HEK293T (cell line): Measurements from ENCODE around the gene DYNC2LI1.

ENCODE experiments used
- CTCF ChIA-PET: fragments of 350-600 bp; formaldehyde crosslinking; extraction: SDS; loops from one replicate; lab custom pipeline; 2021; ENCODE audit warnings: antibody characterized with exemption, inconsistent platforms; lab: Yijun Ruan, JAX
- POLR2A ChIA-PET: fragments of 350-600 bp; formaldehyde crosslinking; extraction: SDS; loops from one replicate; lab custom pipeline; 2020; ENCODE audit warnings: antibody characterized with exemption, inconsistent platforms; lab: Yijun Ruan, JAX
- DNase-seq: peaks from one replicate; pipeline ENCODE4 v3.0.0; 2012; ENCODE audit warnings: mixed read lengths; ENCODE audit errors: extremely low spot score
- ARNT ChIP-seq: fragments of 450-650 bp; IDR thresholded peaks from 2 replicates; pipeline ENCODE4 v1.6.1; 2017; ENCODE audit warnings: mild to moderate bottlenecking
- BHLHE40 ChIP-seq: fragments of 450-650 bp; IDR thresholded peaks from 2 replicates; pipeline ENCODE4 v1.6.1; 2016; ENCODE audit warnings: mild to moderate bottlenecking, moderate library complexity, borderline replicate concordance
- CTBP1 ChIP-seq: fragments of 450-650 bp; IDR thresholded peaks from 2 replicates; pipeline ENCODE4 v1.6.1; 2016; ENCODE audit warnings: borderline replicate concordance
- ELF4 ChIP-seq: fragments of 450-650 bp; IDR thresholded peaks from 2 replicates; pipeline ENCODE4 v1.6.1; 2017; ENCODE audit warnings: antibody characterized with exemption
- FOXA1 ChIP-seq: fragments of 450-650 bp; IDR thresholded peaks from 2 replicates; pipeline ENCODE4 v1.6.1; 2016; ENCODE audit warnings: mild to moderate bottlenecking
- FOXK2 ChIP-seq: fragments of 450-650 bp; IDR thresholded peaks from 2 replicates; pipeline ENCODE4 v1.6.1; 2016; ENCODE audit warnings: mild to moderate bottlenecking
- FOXM1 ChIP-seq: fragments of 450-650 bp; IDR thresholded peaks from 2 replicates; pipeline ENCODE4 v1.6.1; 2017; ENCODE audit warnings: mild to moderate bottlenecking, borderline replicate concordance
- HDGF ChIP-seq: fragments of 450-650 bp; IDR thresholded peaks from 2 replicates; pipeline ENCODE4 v1.6.1; 2017; ENCODE audit warnings: antibody characterized with exemption, borderline replicate concordance
- L3MBTL2 ChIP-seq: fragments of 450-650 bp; conservative IDR thresholded peaks from 2 replicates; pipeline ENCODE4 v1.6.1; 2016; ENCODE audit warnings: mild to moderate bottlenecking
- LEF1 ChIP-seq: fragments of 450-650 bp; IDR thresholded peaks from 2 replicates; pipeline ENCODE4 v1.6.1; 2017; ENCODE audit warnings: mild to moderate bottlenecking, borderline replicate concordance
- NFRKB ChIP-seq: fragments of 450-650 bp; IDR thresholded peaks from 2 replicates; pipeline ENCODE4 v1.6.1; 2016; ENCODE audit warnings: mild to moderate bottlenecking, moderate library complexity
- PKNOX1 ChIP-seq: fragments of 450-650 bp; IDR thresholded peaks from 2 replicates; pipeline ENCODE4 v1.6.1; 2016
- SP1 ChIP-seq: fragments of 450-650 bp; IDR thresholded peaks from 2 replicates; pipeline ENCODE4 v1.6.1; 2017
- SUZ12 ChIP-seq: fragments of 450-650 bp; IDR thresholded peaks from 2 replicates; pipeline ENCODE4 v1.6.1; 2016; ENCODE audit warnings: mild to moderate bottlenecking
- TARDBP ChIP-seq: fragments of 450-650 bp; IDR thresholded peaks from 2 replicates; pipeline ENCODE4 v1.6.1; 2016
- ZNF384 ChIP-seq: fragments of 450-650 bp; IDR thresholded peaks from 2 replicates; pipeline ENCODE4 v1.6.1; 2016

DYNC2LI1 gene

GRCh38 chr2:43729491-43730174, 44.2 kb upstream of the DYNC2LI1 start:
- POLR2A ChIA-PET = no interaction called here
- CTCF ChIA-PET = interaction anchor here (0.7 kb wide), 1 partner anchor 11 kb away, joined by 4 read pairs; no protein-coding TSS in a partner anchor
- DNase-seq = no peak
- no peak for TF ChIP-seq FOXM1
- TF ChIP-seq ELF4 = no peak
- no peak for TF ChIP-seq SP1
- TF ChIP-seq LEF1 = no peak
- TF ChIP-seq HDGF = no peak
- no peak for TF ChIP-seq NFRKB
- no peak for TF ChIP-seq BHLHE40
- TF ChIP-seq PKNOX1 = no peak
- no peak for TF ChIP-seq FOXA1
- no peak for TF ChIP-seq CTBP1
- TF ChIP-seq L3MBTL2 = no peak
- TF ChIP-seq SUZ12 = no peak
- no peak for TF ChIP-seq ARNT
- TF ChIP-seq TARDBP = no peak
- no peak for TF ChIP-seq FOXK2

- TF ChIP-seq ARNT = no peak
- no peak for TF ChIP-seq SUZ12
- TF ChIP-seq ELF4 = no peak
- no peak for TF ChIP-seq PKNOX1
- TF ChIP-seq BHLHE40 = no peak
- TF ChIP-seq L3MBTL2 = no peak
- TF ChIP-seq SP1 = no peak
- TF ChIP-seq TARDBP = no peak
- TF ChIP-seq FOXM1 = no peak
- TF ChIP-seq LEF1 = no peak
- no peak for TF ChIP-seq HDGF
- TF ChIP-seq ZNF384 = no peak
- no peak for TF ChIP-seq NFRKB
- no peak for TF ChIP-seq CTBP1
- TF ChIP-seq FOXA1 = no peak
- no peak for TF ChIP-seq FOXK2
- ChIA-PET CTCF (no interaction called here), POLR2A (no interaction called here)
- DNase-seq = no peak
These were observed 42.6 kb upstream of the DYNC2LI1 start for GRCh38 chr2:43731211-43731610.

GRCh38 chr2:43736637-43737036, 37.2 kb upstream of the DYNC2LI1 start:
- CTCF ChIA-PET = interaction anchor here (1.3 kb wide), 1 partner anchor 11 kb away, joined by 4 read pairs; no protein-coding TSS in a partner anchor
- POLR2A ChIA-PET = no interaction called here
- TF ChIP-seq TARDBP (no peak), NFRKB (no peak), FOXK2 (no peak), BHLHE40 (no peak), L3MBTL2 (no peak), FOXM1 (no peak), ARNT (no peak), FOXA1 (no peak)
- no peak for DNase-seq

GRCh38 chr2:43737097-43737854, 36.6 kb upstream of the DYNC2LI1 start:
- TF ChIP-seq SP1 = no peak
- TF ChIP-seq SUZ12 = no peak
- no peak for TF ChIP-seq FOXM1
- no peak for TF ChIP-seq BHLHE40
- TF ChIP-seq LEF1 = no peak
- TF ChIP-seq ZNF384 = no peak
- TF ChIP-seq ELF4 = no peak
- no peak for TF ChIP-seq HDGF
- TF ChIP-seq NFRKB = no peak
- no peak for TF ChIP-seq FOXA1
- TF ChIP-seq PKNOX1 = no peak
- POLR2A ChIA-PET = no interaction called here
- DNase-seq = no peak
- CTCF ChIA-PET = interaction anchor here (1.3 kb wide), 1 partner anchor 12 kb away, joined by 4 read pairs; no protein-coding TSS in a partner anchor

- POLR2A ChIA-PET = no interaction called here
- CTCF ChIA-PET = interaction anchor here (1.3 kb wide), 1 partner anchor 13 kb away, joined by 4 read pairs; no protein-coding TSS in a partner anchor
- no peak for TF ChIP-seq SP1
- no peak for TF ChIP-seq PKNOX1
- no peak for TF ChIP-seq LEF1
- TF ChIP-seq SUZ12 = no peak
- no peak for TF ChIP-seq FOXK2
- no peak for TF ChIP-seq FOXM1
- TF ChIP-seq L3MBTL2 = no peak
- TF ChIP-seq CTBP1 = no peak
- no peak for TF ChIP-seq ELF4
- TF ChIP-seq ZNF384 = no peak
- TF ChIP-seq HDGF = no peak
- TF ChIP-seq BHLHE40 = no peak
- no peak for TF ChIP-seq TARDBP
- no peak for TF ChIP-seq FOXA1
- no peak for TF ChIP-seq ARNT
- no peak for TF ChIP-seq NFRKB
- DNase-seq = no peak
These were observed 36.0 kb upstream of the DYNC2LI1 start for GRCh38 chr2:43737855-43738254.
